ENCODE data around the gene CD164.

- TF ChIP-seq CTCF (IDR thresholded peaks at IDR 0.05) (no peak), POLR2A (IDR thresholded peaks at IDR 0.05) (no peak)
Measured at GRCh38 chr6:109429496-109429895, 47.2 kb upstream of the CD164 start.
